Measurements from ENCODE around the gene ZNF585A.

DNA sequence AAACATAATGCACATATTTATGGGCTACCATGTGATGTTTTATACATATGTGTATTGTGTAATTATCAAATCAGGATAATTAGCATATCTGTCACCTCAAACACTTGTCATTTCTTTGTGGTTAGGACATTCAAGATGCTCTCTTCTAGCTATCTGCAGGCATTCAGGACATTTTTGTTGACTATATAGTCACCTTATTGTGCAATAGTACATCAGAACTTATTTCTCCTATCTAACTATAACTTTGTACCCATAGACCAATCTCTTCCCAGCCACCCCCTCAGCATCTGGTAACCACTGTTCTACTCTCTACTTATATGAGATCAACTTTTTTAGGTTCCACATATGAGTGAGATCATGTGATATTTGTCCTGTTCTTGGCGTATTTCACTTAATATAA is 73.9 kb downstream of the ZNF585A start:
- TF ChIP-seq SP1 (IDR thresholded peaks at IDR 0.05) (no peak), NFRKB (IDR thresholded peaks at IDR 0.05) (no peak)

All from HEK293T (cell line).